AG09309 (cell line): ENCODE measurements around the gene C2orf80.
"Not testable (repeated sequence)": the region's sequence is repeated elsewhere in the genome, so short reads cannot be mapped to it uniquely, and the experiment has no call there.

Experiments used
- DNase-seq: peaks from one replicate; pipeline ENCODE4 v3.0.0-alpha.2; 2010; ENCODE audit warnings: low read depth
- H3K4me3 ChIP-seq: 2 replicates; pipeline ENCODE4 v1.5.1; 2011; ENCODE audit warnings: mild to moderate bottlenecking, low read depth, low read length, moderate library complexity; ENCODE audit not compliant: control insufficient read depth
- TF ChIP-seq, protein P1 (sequence below): IDR thresholded peaks from 2 replicates; pipeline ENCODE4 v1.5.1; 2011; ENCODE audit warnings: mild to moderate bottlenecking, low read depth, low read length, inconsistent platforms; ENCODE audit not compliant: insufficient read depth, control insufficient read depth; ENCODE audit errors: missing control alignments

C2orf80 gene

DNA sequence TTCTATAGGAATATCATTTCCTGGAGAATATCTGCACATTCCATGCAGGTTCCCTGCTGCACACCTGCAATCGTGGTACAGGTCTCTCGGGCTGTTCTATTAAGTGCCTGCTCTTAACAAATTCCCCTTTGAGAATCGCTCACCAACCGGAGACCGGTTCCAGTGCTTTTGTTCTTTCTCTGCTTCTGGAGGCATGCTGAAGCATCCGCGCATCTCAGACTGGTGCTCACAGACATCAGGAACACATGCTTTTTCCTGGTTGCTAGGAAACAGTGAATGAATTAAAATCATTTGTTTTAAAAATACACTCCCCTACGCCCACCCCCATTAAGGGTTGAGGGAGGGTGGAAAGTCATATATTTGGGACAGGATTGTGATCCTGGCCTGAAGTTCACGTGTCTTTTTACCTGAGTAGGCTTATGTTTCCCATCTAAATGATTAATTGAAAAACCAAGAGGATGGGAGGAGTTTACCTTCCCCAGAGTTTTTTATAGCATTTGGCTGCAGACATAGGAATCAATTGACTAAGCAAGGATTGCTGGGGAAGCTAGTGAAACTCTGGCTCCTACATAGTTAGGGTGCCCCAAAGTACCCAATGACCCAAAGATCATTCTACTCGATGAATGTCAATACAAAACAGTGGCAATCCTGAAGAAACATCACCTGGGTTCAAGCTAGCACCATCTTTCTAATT is at the start of gene C2orf80:
TSS of gene C2orf80 (minus strand) at position 221 of the 694 bp plus-strand sequence. CDS start 3,044 bp downstream, outside the sequence.
- TF ChIP-seq, protein P1, sequence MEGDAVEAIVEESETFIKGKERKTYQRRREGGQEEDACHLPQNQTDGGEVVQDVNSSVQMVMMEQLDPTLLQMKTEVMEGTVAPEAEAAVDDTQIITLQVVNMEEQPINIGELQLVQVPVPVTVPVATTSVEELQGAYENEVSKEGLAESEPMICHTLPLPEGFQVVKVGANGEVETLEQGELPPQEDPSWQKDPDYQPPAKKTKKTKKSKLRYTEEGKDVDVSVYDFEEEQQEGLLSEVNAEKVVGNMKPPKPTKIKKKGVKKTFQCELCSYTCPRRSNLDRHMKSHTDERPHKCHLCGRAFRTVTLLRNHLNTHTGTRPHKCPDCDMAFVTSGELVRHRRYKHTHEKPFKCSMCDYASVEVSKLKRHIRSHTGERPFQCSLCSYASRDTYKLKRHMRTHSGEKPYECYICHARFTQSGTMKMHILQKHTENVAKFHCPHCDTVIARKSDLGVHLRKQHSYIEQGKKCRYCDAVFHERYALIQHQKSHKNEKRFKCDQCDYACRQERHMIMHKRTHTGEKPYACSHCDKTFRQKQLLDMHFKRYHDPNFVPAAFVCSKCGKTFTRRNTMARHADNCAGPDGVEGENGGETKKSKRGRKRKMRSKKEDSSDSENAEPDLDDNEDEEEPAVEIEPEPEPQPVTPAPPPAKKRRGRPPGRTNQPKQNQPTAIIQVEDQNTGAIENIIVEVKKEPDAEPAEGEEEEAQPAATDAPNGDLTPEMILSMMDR = no peak
- H3K4me3 ChIP-seq = no peak within 1 kb of the TSS
- DNase-seq = no peak

DNA sequence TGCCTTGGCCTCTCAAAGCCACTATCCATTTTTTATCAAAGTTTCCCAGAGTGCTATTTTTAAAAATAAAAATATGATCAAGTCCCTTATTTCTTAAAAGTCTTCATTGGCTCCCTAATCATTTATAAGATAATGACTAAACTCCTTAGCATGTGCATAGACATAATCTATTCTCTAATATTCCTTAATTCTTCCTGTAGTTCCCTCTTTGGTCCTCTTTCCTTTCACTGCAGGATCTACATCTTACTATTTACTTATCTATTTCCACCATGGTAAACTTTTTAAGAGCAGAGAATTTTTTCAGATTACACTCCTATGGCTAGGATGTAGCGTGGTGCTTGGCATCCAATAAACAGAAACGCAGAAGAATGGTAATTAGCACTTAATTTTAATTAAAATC is 46.0 kb upstream of the C2orf80 start:
- no peak overlapping the region for H3K4me3 ChIP-seq
- TF ChIP-seq, protein P1 = no peak
- no peak for DNase-seq

DNA sequence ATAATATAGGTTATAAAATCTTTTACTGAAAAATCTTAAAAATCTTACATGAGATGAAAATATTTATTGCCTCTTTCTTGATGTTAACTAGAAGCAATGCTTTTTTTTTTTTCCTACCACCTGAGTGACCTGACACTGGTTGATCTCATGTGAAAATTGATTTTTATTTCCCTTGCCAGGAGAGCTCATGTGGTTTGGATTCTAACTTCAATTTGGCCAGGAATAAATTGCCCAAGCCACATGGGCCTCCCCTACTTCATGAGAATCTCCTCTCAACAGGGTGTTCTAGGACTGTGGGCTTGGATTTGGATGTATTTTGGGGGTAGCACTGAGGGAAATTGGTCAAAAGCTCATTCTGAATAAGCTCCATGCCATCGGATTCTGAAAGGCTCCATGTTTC is 45.0 kb upstream of the C2orf80 start:
- no peak for DNase-seq
- H3K4me3 ChIP-seq = no peak overlapping the region
- TF ChIP-seq, protein P1 = no peak

DNA sequence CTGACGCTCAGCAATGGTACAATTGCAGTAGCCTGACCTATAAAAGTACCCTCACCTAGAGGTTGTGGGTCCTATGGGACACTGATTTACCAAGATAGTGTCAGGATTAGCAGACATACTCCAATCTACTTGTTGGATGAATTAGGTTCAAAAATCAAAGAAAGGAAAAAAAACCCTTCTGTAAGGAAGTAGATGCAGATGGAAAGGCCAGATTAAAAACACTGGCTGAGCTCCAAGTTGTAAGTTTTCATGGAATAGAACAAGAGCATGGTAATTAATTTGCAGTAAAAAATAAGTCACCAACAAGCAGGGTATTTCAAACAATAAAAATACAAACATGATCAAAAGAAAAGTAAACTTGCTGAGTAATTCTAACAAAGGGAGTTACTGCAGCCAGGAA is 38.6 kb upstream of the C2orf80 start:
- H3K4me3 ChIP-seq = no peak overlapping the region
- DNase-seq = no peak
- TF ChIP-seq, protein P1 = no peak

DNA sequence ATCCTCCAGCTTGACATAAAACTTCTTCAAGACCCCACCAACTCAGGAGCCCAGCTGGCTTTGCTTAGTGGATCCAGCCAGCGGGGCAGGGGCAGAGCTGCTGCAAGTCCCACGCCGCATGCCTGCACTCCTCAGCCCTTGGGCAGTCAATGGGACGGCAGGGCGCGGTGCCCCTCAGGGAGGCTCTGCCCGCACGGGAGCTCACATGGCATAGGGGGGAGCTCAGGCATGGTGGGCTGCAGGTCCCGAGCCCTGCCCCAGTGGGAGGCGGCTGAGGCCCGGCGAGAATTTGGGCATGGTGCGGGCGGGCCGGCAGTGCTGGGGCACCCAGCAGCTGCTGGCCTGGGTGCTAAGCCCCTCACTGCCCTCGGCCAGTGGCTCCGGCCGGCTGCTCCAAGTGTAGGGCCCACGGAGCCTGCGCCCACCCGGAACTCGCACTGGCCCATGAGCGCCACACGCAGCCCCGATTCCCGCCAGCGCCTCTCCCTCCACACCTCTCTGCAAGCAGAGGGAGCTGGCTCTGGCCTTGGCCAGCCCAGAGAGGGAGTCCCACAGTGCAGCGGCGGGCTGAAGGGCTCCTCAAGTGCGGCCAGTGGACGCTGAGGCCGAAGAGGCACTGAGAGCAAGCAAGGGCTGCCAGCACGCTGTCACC is 37.9 kb upstream of the C2orf80 start:
- DNase-seq = no peak
- H3K4me3 ChIP-seq = no peak overlapping the region
- TF ChIP-seq, protein P1 = no peak

DNA sequence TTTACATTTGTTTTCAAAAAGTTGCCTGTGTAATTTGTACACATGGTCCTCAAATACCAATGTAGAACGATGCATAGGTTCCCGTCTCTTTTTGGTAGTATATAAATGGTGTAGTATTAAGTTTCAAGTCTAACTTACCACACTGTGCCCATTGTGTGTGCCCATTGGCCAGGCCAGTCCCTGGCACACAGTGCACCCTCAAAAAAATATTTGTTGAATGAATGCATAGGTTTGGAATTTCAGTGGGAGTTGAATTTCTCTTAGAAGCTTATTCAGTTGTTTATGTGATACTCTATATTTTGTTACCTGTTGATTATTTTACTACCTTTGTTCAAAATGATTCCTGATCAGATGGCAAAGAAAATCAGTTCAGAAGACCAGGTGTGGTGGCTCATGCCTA is 35.0 kb upstream of the C2orf80 start:
- no peak for DNase-seq
- TF ChIP-seq, protein P1 = no peak
- no peak overlapping the region for H3K4me3 ChIP-seq

DNA sequence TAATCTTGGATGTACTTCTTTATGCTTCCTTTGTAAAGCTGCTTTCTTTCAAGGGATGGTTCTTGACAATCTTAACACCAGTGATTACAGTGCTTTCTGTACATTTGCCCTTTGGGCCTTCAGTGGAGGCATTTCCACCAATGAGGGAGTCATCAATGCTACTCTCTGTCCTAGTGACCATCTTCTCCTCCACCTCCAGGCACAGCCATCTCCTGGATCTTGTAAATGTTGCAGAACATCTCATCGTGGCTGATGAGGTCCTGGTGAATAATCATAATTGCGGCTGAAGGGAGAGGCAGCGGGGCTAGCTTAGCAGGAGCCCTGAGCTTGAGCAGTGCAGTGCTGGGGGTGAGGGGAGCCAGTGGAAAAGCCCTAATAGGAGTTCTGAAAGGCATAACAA is 32.5 kb upstream of the C2orf80 start:
- DNase-seq = peak; percentile 8
- no peak overlapping the region for H3K4me3 ChIP-seq

DNA sequence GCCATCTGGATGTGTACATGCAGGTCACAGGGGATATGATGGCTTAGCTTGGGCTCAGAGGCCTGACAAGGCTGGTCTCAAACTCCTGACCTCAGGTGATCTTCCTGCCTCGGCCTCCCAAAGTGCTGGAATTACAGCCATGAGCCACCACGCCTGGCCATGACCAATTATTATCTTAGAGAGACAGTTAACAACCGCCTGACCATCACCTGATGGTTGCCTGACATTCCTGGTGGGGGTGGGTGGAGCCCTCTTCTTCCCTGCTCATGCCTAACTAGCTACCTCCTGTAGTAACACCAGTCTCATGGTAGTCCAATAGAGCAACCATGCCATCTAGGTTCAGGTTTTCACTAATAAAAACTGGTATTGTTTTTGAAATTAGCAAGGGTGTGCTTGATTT is 32.0 kb upstream of the C2orf80 start:
- H3K4me3 ChIP-seq, DNase-seq: not testable (repeated sequence)

More for the DNA sequence above, 32.5 kb upstream of the C2orf80 start:
- TF ChIP-seq, protein P1 = no peak
